Fibroblast of skin of back (primary cell): ENCODE results near the gene TMEM33.
A peak's percentile ranks its signal among the peaks of the same experiment; 100 is the strongest.

Experiments
- DNase-seq: peaks from one replicate; pipeline ENCODE4 v3.0.0-alpha.2; 2013

TMEM33 gene

DNA sequence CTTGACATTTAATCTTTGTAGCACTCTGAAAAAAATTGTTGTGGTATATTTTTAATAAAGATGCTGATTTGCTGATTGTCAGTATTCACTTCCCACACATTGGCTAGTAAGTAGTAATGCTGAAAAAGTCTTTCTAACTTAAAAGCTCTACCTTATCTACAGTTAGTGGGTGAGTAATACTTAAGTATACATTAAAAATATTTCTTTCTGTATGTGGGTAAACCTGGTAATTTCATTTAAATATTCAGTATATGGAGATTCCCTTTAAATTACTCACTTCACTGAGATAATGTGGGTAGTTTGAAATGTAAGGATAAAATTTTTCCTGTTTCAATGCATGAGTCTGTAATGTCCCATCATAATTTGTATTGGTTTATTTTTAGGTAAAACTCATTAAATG lies 5.6 kb downstream of the TMEM33 start:
- peak; percentile 18 for DNase-seq

DNA sequence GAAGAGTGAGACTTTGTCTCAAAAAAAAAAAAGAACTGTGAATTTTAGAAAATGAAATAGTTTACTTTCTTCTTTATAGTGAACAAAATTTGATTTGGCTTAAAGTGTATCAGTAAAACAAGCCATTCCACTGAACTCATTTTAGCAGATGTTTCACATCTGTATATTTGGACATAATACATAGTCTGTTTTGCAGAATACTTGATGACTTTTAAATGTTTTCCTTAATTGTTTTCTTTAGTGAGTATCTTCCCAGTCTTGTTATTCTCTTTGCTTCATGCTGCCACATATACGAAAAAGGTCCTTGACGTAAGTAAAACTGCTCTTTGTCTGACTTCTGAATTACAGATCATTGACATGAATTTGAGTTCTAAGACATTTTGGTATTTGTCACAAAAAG lies 8.3 kb downstream of the TMEM33 start:
- no peak for DNase-seq

DNA sequence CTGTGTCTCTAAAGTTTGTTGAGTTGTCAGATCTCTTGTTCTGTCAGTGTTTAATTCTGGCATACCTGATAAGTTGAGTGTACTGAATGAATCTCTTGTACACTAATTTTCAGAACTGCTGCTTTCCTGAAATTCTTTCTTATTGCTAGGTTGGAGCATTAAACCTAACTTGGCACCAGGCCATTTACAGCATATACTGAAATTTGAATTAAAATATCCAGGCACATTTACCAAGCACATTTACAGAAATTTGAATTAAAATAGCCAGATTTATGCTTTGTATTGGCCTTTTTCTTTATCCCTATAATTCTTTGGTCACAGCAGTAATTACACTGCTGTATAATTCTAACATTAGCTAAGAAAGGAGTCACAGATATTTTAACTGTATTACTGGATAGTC lies 8.9 kb downstream of the TMEM33 start:
- DNase-seq: no peak

DNA sequence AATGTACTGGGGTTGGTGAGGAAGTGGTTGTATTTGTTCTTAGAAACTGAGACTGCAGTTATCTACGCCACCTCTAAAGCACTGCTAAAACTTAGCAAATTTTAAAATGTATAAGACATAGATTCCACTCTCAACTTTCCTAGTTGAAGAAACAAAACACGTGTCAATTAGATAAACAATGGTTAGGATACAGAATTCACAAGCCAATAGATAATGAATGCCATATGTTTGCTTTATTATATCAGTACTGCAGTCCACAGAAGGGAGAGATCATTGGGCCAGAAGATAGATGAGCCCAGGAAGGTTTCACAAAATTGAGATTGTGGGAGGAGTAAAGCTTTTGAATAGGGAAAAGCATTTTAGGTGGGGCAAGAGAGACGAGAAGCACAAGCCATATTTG lies 14.3 kb downstream of the TMEM33 start:
- DNase-seq: no peak

DNA sequence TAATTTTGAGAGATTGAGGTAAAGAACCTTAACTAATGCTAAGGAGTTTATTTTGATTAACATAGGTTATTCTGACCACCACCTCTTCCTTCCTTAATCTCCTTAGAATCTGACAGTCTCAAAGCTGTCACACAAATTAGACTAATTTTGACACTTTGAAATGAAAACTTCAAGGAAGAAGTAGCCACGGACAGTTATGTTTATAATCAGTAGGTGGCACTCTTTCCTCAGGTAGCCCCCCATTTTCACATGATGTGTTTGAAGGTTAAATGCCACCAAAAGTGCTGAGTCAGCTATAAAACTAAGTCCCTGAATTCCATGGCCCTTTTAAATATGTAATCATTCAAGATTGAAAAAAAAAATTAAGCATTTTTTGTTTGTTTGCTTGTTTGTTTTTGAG lies 22.4 kb downstream of the TMEM33 start:
- no peak for DNase-seq

DNA sequence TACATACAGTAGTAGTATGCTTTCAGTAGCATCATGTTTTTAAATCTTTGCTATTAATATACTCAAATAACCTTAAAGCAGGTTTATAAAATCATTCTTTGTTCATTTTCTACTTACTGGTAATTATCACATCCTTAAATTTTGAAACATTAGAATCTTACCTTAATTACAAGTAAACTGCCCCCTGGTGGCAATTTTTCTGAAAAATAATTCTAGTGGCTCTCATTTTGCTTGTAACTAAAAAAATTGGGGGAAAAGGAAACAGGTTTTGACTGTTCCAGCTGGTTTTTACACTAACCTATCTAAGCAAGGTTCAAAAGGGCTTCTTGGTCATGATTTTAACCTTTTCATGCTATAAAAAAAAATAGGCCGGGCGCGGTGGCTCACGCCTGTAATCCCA lies 27.9 kb downstream of the TMEM33 start:
- DNase-seq: peak; percentile 9

DNA sequence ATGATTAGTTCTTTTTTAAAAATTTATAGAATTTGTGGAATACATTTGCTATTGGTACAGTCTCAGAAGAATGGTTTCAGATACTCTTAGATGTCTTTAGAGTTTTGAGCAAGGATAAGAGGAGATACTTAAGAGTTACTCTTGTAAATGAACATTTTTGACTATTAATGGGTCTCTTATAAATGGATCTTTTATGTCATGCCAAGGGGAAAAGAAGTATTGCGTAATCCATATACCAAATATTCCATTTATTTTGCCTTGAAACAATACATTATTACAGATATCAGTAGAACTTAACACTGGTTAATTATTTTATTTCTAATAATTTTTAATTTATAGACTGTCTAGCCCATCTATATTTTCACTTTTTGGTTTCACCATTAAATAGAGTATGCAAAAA lies 29.2 kb downstream of the TMEM33 start:
- DNase-seq: no peak

DNA sequence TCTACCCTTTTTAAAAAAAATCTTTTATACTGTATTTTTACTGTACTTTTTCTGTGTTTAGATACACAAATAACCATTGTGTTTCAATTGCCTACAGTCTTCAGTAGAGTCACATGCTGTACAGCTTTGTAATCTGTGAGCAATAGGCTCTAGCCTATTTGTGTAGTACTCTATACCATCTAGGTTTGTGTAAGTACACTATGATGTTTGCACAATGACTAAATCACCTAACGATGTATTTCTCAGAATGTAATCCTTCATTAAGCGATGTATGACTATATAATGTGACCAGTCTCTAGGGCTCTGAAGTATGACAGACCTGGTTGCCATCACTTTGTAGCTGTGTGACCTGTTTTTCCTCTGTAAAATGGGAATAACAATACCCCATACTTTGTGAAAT lies 32.2 kb downstream of the TMEM33 start:
- DNase-seq: no peak

DNA sequence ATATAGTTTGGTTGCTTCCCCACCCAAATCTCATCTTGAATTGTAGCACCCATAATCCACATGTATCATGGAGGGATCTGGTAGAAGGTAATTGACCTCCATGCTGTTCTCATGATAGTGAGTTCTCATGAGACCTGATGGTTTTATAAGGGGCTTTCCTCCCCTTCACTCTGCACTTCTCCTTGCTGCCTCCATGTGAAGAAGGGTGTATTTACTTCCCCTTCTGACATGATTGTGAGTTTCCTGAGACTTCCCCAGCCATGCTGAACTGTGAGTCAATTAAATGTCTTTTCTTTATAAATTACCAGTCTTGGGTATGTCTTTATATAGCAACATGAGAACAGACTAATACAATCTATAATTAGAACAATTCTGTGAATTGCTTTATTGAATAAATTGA lies 34.4 kb downstream of the TMEM33 start:
- DNase-seq: no peak

DNA sequence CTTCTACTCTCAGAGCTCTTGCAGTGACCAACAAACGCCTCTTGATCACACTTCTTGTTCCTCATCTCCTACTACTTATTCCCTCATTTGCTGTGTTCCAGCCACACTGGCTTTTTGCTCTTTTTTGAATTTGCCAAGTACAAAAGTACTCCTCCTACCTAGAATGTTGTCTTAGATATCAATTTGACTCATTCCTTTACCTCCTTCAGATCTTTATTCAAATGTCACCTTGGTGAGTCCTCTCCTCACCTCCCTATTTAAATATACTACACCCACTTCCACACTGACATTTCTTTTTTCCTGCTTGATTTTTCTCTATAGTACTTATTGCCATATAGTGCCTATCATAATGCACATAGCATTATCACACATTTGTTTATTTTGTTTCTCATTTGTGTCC lies 40.1 kb downstream of the TMEM33 start:
- no peak for DNase-seq

DNA sequence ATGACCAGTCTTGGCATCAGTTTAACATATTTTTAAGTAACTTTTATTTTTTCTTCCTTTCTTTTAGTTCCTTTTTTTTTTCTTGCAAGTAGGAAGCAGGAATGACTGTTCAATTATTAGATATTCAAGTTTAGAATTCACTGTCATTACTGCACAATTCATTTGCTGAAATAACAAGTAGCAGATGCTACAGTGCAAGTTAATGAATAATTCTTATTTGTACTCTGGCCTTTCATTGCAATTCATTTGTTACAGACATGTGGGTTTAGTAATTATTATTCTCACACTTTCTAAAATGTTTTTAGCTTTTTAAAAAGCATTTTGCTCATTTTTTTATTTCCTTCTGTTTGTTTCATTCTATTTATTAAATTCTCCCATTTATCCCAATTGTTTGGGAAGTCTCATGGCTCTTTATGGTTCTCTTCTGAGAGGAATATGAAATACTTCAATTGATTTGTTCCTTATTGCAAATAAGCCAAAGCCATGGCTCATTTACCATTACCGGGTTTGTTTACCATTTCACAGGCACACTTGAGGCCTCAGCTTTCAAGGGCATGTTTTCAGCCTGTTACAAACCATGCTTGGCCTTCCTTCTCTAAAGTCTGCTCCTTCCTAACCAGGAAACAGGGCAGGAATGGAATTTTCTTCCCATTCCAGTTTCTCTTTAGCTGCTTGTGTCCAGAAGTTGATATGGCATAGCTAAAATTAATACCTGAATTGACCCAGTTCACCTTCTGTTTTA lies 41.7 kb downstream of the TMEM33 start:
- no peak for DNase-seq

DNA sequence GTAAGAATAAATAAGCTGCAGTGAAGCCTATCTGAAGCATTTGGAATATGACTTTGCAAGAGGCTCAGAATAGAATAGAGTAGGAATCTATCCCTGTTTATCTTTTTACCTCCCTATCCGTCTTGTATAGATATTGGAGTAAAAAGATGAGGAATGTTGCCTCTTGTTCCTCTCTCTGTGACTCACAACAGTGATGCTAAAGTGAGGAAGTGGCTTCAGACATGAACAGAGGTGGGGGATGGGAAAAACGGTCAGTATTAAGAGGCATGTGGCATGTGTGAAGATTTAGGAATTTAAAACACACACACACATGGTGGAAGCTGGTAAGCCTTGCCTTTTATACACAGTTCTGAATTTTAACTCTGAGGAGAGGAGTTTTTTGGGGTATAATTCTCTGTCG lies 42.5 kb downstream of the TMEM33 start:
- peak; percentile 66 for DNase-seq

DNA sequence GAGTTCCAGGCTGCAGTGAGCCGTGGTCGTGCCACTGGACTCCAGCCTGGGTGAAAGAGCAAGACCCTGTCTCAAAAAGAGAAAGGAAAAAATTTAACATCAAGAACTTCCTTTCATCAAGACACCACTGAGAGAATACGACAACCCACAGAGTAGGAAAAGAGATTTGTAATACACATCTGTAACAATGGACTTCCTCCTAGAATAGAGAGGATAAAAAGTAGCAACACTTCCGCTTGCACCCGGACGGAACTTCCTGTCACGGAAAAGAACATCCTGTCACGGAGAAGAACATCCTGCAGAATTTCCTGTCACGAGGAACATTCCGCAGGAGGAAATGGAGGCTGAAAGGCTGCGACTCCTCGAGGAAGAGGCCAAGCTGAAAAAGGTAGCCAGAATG lies 46.2 kb downstream of the TMEM33 start, which contains the start of gene DCAF4L1:
Gene DCAF4L1 (plus strand): TSS at position 301 of the 400 bp plus-strand sequence. CDS start 37 bp downstream, at position 338.
- no peak for DNase-seq

DNA sequence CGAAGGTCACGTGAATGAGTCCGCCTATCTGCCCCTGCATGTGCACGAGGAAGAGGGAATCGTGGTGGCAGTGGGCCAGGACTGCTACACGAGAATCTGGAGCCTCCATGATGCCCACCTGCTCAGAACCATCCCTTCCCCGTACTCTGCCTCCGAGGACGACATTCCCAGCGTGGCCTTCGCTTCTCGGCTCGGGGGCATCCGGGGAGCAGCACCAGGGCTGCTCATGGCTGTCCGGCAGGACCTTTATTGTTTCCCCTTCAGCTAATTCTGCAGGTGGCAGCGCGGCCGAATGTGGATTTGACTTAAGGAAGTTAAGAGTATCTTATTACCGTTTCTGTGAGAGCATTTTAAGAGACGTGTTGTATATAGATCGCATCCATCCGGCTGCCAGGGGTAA lies 47.5 kb downstream of the TMEM33 start:
- DNase-seq: no peak

DNA sequence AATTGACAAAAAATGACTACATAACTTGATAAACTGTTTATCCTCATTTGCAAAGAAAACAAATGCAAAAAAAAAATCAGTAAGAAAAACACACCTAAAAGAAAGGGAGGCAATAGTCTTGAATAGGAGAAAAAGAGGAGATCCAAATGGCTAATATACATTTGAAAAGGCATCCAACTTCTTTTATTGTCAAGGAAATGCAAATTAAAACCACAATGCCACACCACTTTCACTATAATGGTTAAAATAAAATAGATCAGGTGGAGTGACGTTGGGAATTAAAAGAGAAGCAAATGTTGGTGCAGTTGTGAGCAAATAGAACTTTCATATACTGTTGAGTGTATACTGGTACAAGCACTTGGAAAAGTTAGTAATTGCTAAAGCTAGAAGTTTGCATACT lies 49.9 kb downstream of the TMEM33 start:
- no peak for DNase-seq

DNA sequence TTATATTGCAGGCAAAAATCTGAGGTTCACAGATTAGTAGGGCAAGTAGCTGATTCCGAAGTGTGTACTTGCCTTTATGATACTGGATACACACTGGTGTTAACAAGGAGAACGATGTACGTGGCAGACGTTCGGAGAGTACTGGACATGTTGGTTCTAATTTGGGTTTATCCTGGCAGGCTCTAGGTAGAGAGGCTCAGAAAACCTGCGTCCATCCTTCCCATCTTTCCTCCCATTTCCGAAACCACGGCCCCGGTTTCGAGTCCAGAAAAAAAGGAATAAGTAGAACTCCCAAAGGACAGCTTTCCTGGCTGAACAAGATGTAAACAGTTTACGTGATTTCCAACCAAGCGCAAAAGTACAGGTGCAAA lies 54.8 kb downstream of the TMEM33 start:
- DNase-seq: no peak

DNA sequence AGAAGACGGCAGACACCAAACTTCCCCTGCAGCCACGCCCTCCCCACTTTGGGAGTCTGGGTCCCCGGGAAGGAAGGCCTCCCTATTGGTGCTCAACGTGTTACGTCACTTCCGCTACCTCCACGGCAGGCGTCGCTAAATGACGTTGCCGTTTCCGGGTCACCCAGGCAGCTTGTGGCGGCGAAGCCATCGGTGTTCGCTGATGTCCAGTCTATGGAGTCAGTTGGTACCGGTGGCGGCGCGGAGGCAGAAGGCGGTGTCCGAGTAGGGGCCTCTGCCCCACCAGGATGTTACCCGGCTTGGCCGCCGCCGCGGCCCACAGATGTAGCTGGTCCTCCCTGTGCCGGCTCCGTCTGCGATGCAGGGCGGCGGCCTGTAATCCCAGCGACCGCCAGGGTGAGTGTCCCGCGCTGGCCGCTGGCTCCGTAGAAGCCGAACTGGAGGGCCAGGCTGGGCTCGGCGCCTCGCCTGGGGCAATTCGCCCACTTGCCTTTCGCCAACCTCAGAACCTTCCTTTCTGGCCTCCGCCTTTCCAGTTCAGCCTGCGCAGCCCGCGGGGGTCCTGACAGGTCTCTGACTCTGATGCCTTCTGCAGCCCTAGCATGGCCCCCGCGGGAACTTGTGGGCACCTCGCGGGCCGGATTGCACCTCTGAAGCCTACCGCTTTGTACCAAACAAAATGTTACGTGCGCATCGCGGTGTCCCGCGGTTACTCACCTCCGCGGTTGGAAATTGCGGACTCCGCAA lies 55.3 kb downstream of the TMEM33 start, which contains the start of gene SLC30A9:
Gene SLC30A9 (plus strand): TSS at position 166 of the 747 bp plus-strand sequence. CDS start 122 bp downstream, at position 288.
- peak; percentile 96 for DNase-seq

DNA sequence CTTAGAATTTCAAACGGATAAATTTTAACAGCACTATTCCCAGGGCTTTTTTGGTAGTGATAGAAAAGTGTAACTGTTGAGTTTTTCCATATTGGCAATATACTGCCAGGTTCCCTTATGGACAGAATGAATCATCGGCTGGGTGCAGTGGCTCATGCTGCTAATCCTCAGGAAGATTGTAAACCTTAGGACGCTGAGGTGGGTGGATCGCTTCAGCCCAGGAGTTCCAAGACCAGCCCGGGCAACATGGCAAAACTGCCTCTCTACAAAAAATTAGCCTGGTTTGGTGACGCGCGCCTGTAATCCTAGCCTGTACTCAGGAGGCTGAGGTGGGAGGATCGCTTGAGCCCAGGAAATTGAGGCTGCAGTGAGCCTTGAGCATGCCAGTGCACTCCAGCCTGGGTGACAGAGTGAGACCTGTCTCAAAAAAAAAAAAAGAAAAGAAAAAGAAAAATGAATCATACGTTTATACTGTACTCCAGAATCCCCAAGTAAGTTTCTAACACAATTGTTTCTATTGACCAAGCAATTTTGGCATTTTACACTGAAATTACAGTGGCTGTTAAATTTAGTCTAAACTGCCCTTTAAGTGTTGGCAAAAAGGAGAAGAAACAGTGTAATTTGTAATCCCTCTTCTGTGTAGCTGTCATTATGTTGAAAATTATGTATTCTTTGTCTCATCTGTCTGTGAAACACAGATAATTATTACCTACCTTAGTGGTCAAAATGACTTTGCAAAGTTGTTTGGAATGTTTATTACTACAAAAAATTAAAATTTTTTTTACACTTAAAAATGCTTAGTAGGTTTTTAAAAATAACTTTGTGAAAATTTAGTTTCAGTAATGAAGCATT lies 56.9 kb downstream of the TMEM33 start:
- DNase-seq: no peak

DNA sequence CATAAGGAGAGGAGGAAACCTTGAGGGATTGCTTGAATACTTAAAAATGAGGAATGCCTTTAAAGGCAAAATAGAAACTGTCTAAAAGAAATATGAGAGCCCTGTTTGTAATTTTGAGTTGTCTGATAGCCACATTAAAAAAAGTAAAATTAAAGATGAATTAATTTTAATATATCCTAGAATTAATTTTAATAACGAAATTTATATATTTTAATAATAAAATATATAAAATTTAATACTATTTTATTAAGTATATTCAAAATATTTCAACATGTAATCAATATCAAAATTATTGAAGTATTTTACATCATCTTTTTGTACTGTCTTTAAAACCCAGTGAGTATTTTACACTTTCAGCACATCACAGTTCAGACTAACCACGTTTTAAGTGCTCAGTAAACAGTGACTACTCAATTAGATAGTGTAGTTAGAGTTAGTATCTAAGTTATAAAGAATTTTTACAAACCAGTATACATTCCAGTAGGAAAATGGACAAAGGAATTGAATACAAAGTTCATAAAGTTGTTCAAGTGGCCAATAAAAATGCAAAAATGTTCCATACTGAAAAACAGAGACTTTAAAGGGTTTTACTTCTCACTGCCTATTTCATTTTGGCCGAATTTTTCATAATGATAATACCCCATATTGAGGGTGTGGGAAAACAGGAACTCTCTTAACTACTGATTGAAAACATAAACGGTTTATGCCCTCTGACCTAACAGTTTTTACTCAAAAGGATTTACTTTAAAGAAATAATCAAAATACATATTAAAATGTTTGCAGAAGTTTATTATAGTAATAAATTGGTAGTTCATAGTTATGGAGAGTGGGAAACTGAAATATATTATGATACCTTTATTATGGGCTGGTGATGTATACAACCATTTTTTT lies 58.0 kb downstream of the TMEM33 start:
- DNase-seq: no peak

DNA sequence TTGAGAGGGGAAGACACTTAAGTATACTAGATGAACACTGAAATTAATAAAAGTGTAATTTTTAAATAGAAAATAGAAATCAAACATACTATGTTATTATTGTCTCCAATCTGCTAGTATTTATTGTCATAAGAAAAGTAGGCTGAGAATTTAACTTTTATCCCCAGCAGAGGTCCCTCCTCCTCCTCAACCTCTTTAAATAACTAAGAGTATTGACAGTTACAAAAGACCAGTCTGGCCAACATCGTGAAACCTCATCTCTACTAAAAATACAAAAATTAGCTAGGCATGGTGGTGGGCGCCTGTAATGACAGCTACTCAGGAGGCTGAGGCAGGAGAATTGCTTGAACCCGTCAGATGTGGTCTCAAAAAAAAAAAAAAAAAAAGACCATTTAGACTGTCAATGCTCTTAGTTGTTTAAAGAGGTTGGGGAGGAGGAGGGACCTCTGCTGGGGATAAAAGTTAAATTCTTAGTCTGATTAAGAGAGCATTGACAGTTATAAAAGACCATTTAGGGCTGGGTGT lies 59.3 kb downstream of the TMEM33 start:
- DNase-seq: no peak

DNA sequence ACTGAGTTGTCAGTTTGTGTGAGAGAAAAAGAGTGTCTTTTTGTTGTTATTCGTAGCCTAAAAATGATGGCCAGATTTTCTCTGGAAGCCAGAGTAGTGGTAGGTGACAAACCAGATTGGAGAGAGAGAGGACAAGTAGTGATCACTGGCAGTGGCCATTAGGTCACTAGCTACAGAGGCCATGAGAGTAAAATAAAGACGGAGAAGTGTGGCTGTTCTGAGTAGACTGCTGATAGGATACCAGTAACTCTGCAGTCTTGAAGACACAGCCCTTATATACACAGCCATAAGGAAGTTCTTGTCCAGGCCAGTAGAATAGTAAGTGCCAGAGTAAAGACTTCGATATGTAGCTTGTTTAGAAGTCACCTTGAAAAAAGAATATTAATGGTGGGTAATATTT lies 62.8 kb downstream of the TMEM33 start:
- no peak for DNase-seq

DNA sequence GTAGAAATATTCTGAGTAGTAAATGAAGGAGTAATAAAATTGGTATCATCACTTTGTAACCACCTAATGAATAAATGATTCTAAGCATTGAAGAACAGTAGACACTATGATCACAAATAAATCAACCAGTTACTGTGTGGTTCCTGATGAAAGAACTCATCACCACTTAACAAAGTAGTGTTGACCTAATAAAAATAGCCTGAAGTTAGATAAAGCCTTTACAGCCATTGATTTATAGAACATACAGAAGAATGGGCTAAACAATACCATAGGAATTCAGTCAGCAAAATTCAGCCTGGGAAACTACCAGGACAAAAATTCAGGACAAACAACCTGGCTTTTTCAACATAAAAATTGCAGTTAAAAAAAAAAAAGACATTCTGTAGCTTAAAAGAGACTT lies 64.1 kb downstream of the TMEM33 start:
- DNase-seq: no peak
